Measurements from ENCODE around the gene COG2. TPM values are rescaled to one million over a fixed set of nuclear protein-coding genes. Genes with fewer than 3 reads are reported as not detected.
"Not testable (repeated sequence)": the region's sequence is repeated elsewhere in the genome, so short reads cannot be mapped to it uniquely, and the experiment has no call there.

Gene COG2
- total RNA-seq, 1 donor from 2014 or later = 23.1 TPM

- Histone ChIP-seq H3K27ac (no peak overlapping the region), H3K36me3 (no peaks in the 10 kb centered on the region), H3K27me3 (ENCODE audit: low read depth) (peaks cover 4% of the 10 kb centered on the region), H3K4me1 (no peaks in the 10 kb centered on the region), H3K4me3 (no peak overlapping the region), H3K9me3 (no peaks in the 10 kb centered on the region)
- no peak for TF ChIP-seq CTCF (IDR thresholded peaks at IDR 0.05)
- no peak for DNase-seq
- no peak for ATAC-seq
- intact Hi-C loops (cut with DNase I) = no loop called here
Observed at GRCh38 chr1:230598745-230599144, 43.5 kb upstream of the COG2 start.

GRCh38 chr1:230599926-230600656 lies 42.2 kb upstream of the COG2 start:
- Histone ChIP-seq H3K4me3 (no peak overlapping the region), H3K9me3 (no peaks in the 10 kb centered on the region), H3K27me3 (ENCODE audit: low read depth) (peaks cover 4% of the 10 kb centered on the region), H3K27ac (no peak overlapping the region), H3K4me1 (no peaks in the 10 kb centered on the region), H3K36me3 (no peaks in the 10 kb centered on the region)
- TF ChIP-seq CTCF (IDR thresholded peaks at IDR 0.05) = no peak
- intact Hi-C loops (cut with DNase I) = no loop called here
- ATAC-seq (no peak), DNase-seq (no peak)

GRCh38 chr1:230600657-230601400 lies 41.5 kb upstream of the COG2 start:
- H3K27ac ChIP-seq; H3K9me3 ChIP-seq; H3K4me1 ChIP-seq; H3K36me3 ChIP-seq; DNase-seq; ATAC-seq; H3K27me3 ChIP-seq (ENCODE audit: low read depth); intact Hi-C loops (cut with DNase I); H3K4me3 ChIP-seq: not testable (repeated sequence)

GRCh38 chr1:230609208-230609607 lies 33.1 kb upstream of the COG2 start:
- TF ChIP-seq CTCF (IDR thresholded peaks at IDR 0.05) = no peak
- Histone ChIP-seq H3K36me3 (no peaks in the 10 kb centered on the region), H3K27ac (no peak overlapping the region), H3K4me3 (no peak overlapping the region), H3K4me1 (no peaks in the 10 kb centered on the region), H3K27me3 (ENCODE audit: low read depth) (peaks cover 4% of the 10 kb centered on the region), H3K9me3 (no peaks in the 10 kb centered on the region)
- intact Hi-C loops (cut with DNase I) = no loop called here
- ATAC-seq = no peak
- DNase-seq = no peak

- peaks cover 4% of the 10 kb centered on the region for H3K27me3 ChIP-seq (ENCODE audit: low read depth)
- DNase-seq (no peak), ATAC-seq (no peak)
- H3K4me3 ChIP-seq = no peak overlapping the region
- H3K27ac ChIP-seq = no peak overlapping the region
- no peaks in the 10 kb centered on the region for H3K9me3 ChIP-seq
- H3K4me1 ChIP-seq = no peaks in the 10 kb centered on the region
- TF ChIP-seq CTCF (IDR thresholded peaks at IDR 0.05) = no peak
- no peaks in the 10 kb centered on the region for H3K36me3 ChIP-seq
- intact Hi-C loops (cut with DNase I) = no loop called here
Observed at GRCh38 chr1:230610589-230610988, 31.7 kb upstream of the COG2 start.

Data from lower lobe of right lung (tissue), 2 donors.